Mucosa of gallbladder (tissue), 1 donor: Measurements from ENCODE around the gene FAM50B. TPM values are rescaled to one million over a fixed set of nuclear protein-coding genes. Genes with fewer than 3 reads are reported as not detected.

Experiments
- DNase-seq: peaks from one replicate; pipeline ENCODE4 v3.0.0-alpha.2; 2020; ENCODE audit warnings: low spot score
- total RNA-seq: library from RNA; stranded (reverse); gene quantifications from one replicate; pipeline ENCODE4 v1.2.1, GENCODE V29; 2021
- donor health status: DM: no; HTN: no; CAD: no.

The FAM50B gene
- total RNA-seq, 1 donor from 2014 or later: 24.8 TPM

DNA sequence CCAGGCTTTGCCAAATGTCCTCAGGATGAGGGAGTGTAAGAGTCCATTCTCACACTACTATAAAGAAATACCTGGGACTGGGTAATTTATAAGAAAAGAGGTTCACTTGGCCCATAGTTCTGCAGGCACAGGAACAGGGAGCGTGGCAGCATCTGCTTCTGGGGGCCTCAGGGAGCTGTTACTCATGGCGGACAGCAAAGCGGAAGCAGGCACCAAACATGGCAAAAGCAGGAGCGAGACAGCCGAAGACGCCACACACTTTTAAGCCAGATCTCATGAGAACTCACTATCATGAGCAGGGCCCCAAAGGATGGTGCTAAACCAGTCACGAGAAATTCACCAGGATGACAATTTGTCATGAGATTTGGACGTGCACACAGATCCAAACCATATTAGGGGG, 22.8 kb downstream of the FAM50B start:
- DNase-seq: no peak

GRCh38 chr6:3872370-3872854, 23.2 kb downstream of the FAM50B start:
- no peak for DNase-seq

- DNase-seq: no peak
Observed at GRCh38 chr6:3873051-3873450, 23.9 kb downstream of the FAM50B start.

- no peak for DNase-seq
Observed at GRCh38 chr6:3874069-3874468, 24.9 kb downstream of the FAM50B start.

- DNase-seq: no peak
Observed at GRCh38 chr6:3875486-3875885, 26.3 kb downstream of the FAM50B start.

DNA sequence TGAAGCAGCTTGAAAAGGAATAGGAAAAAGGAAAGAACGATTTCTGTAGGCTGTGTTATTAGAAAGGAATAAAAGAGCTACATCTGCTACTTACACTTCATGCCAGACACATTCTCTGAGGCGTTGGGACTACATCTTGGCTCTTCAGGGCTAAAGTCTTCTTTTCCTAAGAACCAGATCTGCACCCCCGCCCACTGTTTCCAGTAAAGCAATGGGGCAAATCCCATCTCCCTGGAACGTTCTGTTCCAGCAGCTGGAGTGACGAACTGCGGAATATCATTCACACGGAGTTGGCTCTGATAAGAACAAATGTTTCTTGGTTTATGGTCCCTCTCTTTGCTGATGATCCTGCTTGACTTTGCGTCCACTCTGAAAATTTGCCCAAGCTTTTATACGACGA, 26.9 kb downstream of the FAM50B start:
- no peak for DNase-seq

DNA sequence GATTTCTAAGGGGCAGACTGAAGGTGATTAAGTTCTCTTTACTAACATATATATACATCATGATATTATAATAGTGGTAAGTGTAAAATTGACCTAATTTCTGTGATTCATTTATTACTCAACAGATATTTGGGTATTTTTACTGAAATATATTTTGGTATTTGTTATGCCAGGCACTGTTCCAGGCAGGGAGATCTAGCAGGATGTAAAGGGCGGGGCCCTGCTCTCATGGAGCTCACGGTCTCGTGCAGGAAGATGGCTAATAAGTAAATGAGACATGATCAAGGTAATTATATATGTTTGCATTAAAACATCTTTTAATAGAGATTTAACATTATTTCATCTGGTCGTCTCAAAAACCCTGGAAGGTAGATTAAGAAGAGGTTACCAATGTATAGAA, 27.7 kb downstream of the FAM50B start:
- DNase-seq: no peak

DNA sequence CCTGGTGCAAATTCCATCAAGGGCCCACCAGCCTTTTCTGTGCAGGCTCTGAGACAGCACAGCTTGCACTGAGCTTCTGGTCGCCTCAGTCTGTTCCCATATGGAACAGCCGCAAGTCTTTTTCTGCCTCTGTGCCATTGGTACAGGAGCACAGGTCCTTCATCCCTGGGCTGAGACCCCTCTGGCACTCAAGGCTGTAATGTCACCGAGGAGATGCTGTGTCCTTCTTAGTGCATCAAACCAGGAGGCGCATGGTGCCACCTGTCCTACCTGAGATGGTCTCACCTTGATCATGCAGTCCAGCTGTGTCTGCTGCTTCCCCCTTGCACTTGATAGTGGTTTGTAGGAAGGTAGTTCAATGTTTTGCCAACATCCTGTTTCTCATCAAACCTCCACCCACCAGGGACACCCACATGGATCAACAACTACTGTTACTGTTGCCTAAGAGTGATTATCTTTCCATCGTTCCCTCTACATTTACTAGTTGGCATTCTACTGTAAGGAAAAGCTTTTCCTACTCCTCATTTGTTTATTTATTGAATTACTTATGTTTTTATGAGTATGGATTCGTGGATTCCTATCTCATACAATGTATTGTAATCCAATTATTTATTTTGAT, 29.0 kb downstream of the FAM50B start:
- DNase-seq: no peak

- no peak for DNase-seq
Observed at GRCh38 chr6:3879194-3879952, 30.2 kb downstream of the FAM50B start.

DNA sequence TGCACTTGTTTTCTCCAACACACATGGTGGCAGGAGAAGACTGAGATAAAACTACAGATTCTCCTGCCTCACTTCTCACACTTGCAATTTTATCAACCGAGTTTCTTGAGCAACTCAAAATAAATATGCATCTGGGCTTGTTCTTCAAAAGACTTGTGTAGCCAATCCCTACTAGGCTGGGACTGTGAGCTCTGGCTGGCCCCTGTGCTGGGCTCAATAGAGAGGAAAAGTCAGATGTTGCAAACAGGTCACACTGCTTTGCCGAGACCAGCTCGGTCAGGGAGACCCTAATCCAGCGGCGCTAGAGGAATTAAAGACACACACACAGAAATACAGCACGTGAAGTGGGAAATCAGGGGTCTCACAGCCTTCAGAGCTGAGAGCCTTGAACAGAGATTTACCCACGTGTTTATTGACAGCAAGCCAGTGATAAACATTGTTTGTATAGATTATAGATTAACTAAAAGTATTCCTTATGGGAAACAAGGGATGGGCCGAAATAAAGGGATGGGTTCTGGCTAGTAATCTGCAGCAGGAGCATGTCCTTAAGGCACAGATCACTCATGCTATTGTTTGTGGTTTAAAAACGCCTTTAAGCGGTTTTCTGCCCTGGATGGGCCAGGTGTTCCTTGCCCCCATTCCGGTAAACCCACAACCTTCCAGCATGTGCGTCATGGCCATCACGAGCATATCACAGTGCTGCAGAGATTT, 32.7 kb downstream of the FAM50B start:
- DNase-seq: no peak

DNA sequence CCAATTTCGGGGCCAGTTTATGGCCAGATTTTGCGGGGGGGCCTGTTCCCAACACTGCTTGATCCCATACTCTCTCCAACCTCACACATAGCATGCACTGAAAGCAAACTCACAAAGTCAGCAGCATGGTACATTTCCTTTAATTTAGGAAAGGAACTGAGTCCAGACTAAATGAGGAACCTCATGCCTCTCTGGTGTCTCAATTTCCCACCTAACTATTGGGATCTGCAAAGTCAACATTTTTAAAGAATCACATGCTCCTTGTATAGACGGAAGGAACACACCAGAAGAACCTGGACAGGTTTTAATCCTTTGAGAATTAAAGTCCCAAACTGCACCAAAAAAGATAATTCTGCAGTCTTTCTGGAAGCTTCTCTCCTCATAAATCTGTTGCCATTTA, 33.3 kb downstream of the FAM50B start:
- no peak for DNase-seq

DNA sequence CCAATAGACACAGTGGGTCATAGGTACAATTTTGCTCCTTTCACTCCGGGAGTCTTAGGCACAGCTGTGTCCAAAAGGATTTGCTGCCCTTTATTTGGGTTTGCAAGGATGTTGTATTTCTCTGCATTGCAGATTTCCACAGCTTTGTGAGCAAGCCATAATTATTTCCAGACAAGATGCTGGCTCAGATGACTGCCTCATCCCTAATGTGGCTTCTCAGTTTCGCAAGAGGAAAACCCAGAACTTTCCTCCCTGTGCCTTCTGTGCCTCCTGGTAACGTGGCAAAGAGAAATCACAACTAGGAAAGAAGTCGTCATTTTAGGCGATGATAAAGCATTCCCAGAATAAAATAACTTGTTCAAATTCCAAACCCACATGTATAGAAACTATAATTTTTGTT, 33.7 kb downstream of the FAM50B start:
- no peak for DNase-seq

DNA sequence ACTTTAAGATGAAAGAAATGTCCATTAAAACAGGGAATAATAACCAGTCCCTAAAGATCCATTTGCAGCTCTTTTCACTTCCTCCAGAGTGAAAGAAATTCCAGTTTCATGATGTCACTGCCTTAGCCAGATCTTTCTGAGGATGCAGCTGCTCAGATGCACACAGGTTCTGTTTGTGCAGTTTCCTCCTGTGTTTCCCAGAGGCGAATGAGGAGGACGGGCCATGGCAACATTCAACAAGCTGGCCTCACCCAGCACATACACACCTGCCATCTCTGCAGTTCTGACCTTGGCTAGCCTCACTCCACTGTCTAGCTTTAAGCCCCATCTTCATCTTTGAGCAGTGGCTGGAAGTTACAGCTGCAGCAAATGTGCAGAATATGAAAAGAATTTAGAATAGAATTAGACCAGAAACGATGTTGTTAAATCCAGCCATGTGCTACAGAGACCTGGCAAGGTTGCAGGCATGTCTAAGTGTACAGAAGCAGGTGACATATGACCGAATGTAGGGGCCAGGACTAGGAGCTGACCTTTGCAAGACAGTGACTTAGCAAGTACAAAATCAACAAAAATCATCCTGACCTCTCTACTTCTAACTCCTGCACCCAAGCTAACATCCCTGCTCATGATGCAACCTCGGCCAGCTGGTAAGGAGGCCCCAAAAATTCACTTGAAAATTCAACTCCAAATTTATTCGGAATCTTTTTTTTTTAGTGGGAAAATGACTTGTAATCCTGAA, 35.0 kb downstream of the FAM50B start:
- DNase-seq: peak; percentile 33

- no peak for DNase-seq
Observed at GRCh38 chr6:3885262-3886036, 36.3 kb downstream of the FAM50B start.

- no peak for DNase-seq
Observed at GRCh38 chr6:3887150-3887700, 38.1 kb downstream of the FAM50B start.

DNA sequence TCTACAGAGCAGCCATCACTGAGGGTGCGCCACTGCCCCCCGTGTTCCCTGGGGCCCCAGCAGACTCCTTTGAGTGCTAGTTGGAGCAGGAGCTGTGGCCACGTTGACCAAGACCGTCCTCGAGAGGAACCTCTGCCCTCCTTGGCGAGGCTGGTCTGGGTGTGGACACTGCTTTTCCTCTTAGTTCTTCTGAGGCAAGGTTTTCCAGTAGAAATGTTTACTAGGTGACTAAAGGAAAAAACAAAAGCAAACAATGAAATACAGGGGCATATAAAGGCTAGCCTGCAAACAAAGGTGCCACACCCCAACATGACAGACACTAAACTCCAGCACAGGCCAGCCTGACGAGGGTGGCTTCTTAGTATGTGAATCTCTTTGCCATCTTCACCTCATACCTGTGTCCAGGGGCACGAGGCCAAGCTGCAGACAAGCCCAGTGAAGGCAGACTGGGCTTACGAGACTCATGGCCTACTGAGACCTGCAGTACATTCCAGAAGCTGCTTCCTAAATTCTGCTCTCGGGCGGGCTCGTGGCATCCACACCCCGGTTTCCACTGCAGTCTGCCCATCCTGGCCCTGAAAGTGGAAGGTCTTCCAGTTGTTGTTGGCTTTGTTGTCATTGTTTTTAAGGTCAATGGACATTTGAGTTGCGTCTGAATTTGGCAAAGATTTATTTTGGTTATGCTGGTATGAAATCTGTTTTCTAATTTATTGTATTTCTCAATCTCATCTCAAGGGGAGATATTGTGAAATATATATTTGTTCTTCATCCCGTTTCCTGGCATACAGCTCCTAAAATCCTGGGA, 39.2 kb downstream of the FAM50B start:
- DNase-seq: no peak

GRCh38 chr6:3890047-3890446, 40.9 kb downstream of the FAM50B start:
- DNase-seq: no peak

GRCh38 chr6:3891883-3892282, 42.7 kb downstream of the FAM50B start:
- no peak for DNase-seq

- DNase-seq: no peak
Observed at GRCh38 chr6:3892603-3893002, 43.4 kb downstream of the FAM50B start.

GRCh38 chr6:3893487-3893886, 44.3 kb downstream of the FAM50B start:
- DNase-seq: no peak
